PFSK-1 (cell line): ENCODE data around the gene NAA11.

ENCODE experiments used
- POLR2AphosphoS5 ChIP-seq: IDR thresholded peaks from 2 replicates; pipeline ENCODE4 v1.6.1; 2012; ENCODE audit warnings: low read depth, mild to moderate bottlenecking, control low read depth, low read length, moderate library complexity
- TAF1 ChIP-seq: IDR thresholded peaks from 2 replicates; pipeline ENCODE4 v1.6.1; 2012; ENCODE audit warnings: low read length, control low read depth, borderline replicate concordance; ENCODE audit not compliant: insufficient read depth

DNA sequence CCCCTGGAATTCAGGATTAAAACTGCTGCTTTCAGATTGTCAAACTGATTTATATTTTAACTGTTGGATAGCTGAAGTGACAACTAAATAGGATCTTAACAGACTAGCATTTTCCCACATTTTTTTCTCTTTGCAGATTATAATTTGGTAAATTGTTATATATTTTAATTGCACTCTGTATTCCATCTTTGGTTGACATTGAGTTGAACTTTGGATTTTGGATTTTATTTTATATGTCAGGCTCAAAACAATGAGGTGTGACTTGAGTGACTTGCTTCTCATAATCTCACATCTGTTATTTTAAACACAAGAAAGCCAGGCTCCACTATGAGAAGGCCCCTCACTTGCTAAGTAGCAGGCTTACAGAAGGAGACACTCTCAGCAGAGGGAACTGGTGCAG lies 38.1 kb downstream of the NAA11 start:
- TF ChIP-seq POLR2AphosphoS5 (no peak), TAF1 (no peak)
